ENCODE data around the gene CPSF4L. TPM values are rescaled to one million over a fixed set of nuclear protein-coding genes. Genes with fewer than 3 reads are reported as not detected.
A peak's percentile ranks its signal among the peaks of the same experiment; 100 is the strongest.

The CPSF4L gene
- total and polyA plus RNA-seq, 2 of the 13 experiments (the other 11 are each of a cell fraction or from before 2014, with no cell fraction given), result 0.73 to 1.6 TPM

DNA sequence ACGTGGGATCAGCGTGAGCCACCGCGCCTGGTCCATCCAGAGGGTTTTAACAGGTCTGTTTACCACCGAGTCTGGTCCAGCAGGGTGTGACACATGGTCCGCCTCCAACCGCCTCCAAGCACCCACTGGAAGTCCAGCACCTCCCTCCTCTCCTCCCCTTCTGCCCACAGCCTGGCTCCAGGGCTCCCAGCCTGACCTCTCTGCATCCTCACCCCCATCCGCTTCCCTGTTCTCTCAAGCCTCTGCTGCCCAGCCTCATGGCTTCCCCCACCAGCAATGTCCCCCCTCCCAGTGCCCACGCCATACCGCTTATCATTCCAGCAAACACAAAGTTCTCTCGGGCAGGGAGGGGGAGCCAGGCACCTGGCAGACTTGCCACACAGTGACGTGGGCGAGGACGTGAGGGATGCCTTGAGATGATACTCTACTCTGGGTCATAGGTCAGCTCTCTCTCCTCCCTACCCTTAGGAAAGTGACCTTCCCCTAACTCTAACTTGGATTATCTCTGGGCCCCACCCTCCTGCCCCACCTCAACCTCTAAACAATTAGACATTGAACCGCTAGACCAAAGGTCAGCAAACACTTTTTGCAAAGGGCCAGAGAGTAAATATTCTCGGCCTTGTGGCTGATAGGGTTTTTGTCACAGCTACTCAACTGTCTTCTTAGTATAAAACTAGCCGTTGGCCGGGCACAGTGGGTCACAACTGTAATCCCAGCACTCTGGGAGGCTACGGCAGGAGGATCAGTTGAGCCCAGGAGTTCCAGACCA is 27.0 kb upstream of the CPSF4L start (continued):
- TF ChIP-seq, protein P1, sequence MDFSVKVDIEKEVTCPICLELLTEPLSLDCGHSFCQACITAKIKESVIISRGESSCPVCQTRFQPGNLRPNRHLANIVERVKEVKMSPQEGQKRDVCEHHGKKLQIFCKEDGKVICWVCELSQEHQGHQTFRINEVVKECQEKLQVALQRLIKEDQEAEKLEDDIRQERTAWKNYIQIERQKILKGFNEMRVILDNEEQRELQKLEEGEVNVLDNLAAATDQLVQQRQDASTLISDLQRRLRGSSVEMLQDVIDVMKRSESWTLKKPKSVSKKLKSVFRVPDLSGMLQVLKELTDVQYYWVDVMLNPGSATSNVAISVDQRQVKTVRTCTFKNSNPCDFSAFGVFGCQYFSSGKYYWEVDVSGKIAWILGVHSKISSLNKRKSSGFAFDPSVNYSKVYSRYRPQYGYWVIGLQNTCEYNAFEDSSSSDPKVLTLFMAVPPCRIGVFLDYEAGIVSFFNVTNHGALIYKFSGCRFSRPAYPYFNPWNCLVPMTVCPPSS (IDR thresholded peaks at IDR 0.05), result no peak
- TF ChIP-seq, protein P2, sequence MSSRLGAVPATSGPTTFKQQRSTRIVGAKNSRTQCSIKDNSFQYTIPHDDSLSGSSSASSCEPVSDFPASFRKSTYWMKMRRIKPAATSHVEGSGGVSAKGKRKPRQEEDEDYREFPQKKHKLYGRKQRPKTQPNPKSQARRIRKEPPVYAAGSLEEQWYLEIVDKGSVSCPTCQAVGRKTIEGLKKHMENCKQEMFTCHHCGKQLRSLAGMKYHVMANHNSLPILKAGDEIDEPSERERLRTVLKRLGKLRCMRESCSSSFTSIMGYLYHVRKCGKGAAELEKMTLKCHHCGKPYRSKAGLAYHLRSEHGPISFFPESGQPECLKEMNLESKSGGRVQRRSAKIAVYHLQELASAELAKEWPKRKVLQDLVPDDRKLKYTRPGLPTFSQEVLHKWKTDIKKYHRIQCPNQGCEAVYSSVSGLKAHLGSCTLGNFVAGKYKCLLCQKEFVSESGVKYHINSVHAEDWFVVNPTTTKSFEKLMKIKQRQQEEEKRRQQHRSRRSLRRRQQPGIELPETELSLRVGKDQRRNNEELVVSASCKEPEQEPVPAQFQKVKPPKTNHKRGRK (CRISPR knock-in tag; IDR thresholded peaks at IDR 0.05), result 0 out of 2 replicates have a peak, but pooled peaks have one; percentile 19
- no peak for TF ChIP-seq FIP1L1 (IDR thresholded peaks at IDR 0.05; ENCODE audit: borderline replicate concordance, insufficient read depth, low read depth, low read length)
- TF ChIP-seq ZNF138 (CRISPR knock-in tag; IDR thresholded peaks at IDR 0.05; ENCODE audit: low read depth), result no peak
- TF ChIP-seq, protein P3, sequence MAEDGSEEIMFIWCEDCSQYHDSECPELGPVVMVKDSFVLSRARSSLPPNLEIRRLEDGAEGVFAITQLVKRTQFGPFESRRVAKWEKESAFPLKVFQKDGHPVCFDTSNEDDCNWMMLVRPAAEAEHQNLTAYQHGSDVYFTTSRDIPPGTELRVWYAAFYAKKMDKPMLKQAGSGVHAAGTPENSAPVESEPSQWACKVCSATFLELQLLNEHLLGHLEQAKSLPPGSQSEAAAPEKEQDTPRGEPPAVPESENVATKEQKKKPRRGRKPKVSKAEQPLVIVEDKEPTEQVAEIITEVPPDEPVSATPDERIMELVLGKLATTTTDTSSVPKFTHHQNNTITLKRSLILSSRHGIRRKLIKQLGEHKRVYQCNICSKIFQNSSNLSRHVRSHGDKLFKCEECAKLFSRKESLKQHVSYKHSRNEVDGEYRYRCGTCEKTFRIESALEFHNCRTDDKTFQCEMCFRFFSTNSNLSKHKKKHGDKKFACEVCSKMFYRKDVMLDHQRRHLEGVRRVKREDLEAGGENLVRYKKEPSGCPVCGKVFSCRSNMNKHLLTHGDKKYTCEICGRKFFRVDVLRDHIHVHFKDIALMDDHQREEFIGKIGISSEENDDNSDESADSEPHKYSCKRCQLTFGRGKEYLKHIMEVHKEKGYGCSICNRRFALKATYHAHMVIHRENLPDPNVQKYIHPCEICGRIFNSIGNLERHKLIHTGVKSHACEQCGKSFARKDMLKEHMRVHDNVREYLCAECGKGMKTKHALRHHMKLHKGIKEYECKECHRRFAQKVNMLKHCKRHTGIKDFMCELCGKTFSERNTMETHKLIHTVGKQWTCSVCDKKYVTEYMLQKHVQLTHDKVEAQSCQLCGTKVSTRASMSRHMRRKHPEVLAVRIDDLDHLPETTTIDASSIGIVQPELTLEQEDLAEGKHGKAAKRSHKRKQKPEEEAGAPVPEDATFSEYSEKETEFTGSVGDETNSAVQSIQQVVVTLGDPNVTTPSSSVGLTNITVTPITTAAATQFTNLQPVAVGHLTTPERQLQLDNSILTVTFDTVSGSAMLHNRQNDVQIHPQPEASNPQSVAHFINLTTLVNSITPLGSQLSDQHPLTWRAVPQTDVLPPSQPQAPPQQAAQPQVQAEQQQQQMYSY (CRISPR knock-in tag; IDR thresholded peaks at IDR 0.05), result no peak
- TF ChIP-seq POLR2AphosphoS2 (IDR thresholded peaks at IDR 0.05; ENCODE audit: low read depth, low read length), result no peak
- TF ChIP-seq NFYC (CRISPR knock-in tag; IDR thresholded peaks at IDR 0.05), result peak; percentile 37; the same call in 1 of the 2 replicates
- peak; percentile 62; the same call in 1 of the 2 replicates for TF ChIP-seq BORCS8-MEF2B (CRISPR knock-in tag; IDR thresholded peaks at IDR 0.05)
- TF ChIP-seq, protein P4, sequence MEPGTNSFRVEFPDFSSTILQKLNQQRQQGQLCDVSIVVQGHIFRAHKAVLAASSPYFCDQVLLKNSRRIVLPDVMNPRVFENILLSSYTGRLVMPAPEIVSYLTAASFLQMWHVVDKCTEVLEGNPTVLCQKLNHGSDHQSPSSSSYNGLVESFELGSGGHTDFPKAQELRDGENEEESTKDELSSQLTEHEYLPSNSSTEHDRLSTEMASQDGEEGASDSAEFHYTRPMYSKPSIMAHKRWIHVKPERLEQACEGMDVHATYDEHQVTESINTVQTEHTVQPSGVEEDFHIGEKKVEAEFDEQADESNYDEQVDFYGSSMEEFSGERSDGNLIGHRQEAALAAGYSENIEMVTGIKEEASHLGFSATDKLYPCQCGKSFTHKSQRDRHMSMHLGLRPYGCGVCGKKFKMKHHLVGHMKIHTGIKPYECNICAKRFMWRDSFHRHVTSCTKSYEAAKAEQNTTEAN (CRISPR knock-in tag; conservative IDR thresholded peaks at IDR 0.05), result 0 out of 2 replicates have a peak, but pooled peaks have one; percentile 24
- peak; percentile 92; the same call in 1 of the 2 replicates for TF ChIP-seq AKAP8 (CRISPR knock-in tag; IDR thresholded peaks at IDR 0.05)
- peak; percentile 77; the same call in 1 of the 2 replicates for TF ChIP-seq EEA1 (CRISPR knock-in tag; IDR thresholded peaks at IDR 0.05; ENCODE audit: borderline replicate concordance)
- TF ChIP-seq ZBTB3 (CRISPR knock-in tag; IDR thresholded peaks at IDR 0.05; ENCODE audit: borderline replicate concordance, low read depth), result peak; percentile 52; the same call in 1 of the 2 replicates
- TF ChIP-seq IRF2 (CRISPR knock-in tag; IDR thresholded peaks at IDR 0.05), result peak; percentile 10; the same call in 1 of the 2 replicates
- TF ChIP-seq, protein P5, sequence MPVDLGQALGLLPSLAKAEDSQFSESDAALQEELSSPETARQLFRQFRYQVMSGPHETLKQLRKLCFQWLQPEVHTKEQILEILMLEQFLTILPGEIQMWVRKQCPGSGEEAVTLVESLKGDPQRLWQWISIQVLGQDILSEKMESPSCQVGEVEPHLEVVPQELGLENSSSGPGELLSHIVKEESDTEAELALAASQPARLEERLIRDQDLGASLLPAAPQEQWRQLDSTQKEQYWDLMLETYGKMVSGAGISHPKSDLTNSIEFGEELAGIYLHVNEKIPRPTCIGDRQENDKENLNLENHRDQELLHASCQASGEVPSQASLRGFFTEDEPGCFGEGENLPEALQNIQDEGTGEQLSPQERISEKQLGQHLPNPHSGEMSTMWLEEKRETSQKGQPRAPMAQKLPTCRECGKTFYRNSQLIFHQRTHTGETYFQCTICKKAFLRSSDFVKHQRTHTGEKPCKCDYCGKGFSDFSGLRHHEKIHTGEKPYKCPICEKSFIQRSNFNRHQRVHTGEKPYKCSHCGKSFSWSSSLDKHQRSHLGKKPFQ (CRISPR knock-in tag; IDR thresholded peaks at IDR 0.05; ENCODE audit: insufficient replicate concordance), result peak; percentile 53
- peak; percentile 56; the same call in 1 of the 2 replicates for TF ChIP-seq ZNF317 (CRISPR knock-in tag; IDR thresholded peaks at IDR 0.05)
- TF ChIP-seq, protein P6, sequence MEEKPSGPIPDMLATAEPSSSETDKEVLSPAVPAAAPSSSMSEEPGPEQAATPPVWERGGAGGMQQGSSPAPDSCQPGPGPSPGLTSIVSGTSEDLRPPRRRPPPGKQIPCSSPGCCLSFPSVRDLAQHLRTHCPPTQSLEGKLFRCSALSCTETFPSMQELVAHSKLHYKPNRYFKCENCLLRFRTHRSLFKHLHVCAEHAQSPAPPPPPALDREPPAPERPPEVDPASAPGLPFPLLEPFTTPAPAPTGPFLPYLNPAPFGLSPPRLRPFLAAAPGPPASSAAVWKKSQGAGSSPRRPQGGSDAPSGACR (CRISPR knock-in tag; IDR thresholded peaks at IDR 0.05), result peak; percentile 28; the same call in 1 of the 2 replicates

Data from HepG2 (cell line).